Measurements from ENCODE around the gene MLXIPL.

Gene MLXIPL

GRCh38 chr7:73578342-73579128 lies 45.8 kb downstream of the MLXIPL start, which contains the start of gene TBL2:
TBL2 (minus strand) TSS chr7:73578579; CDS start chr7:73578549, 30 bp downstream.
- Histone ChIP-seq H3K4me1 (no peaks in the 10 kb centered on the region), H3K27me3 (no peaks in the 10 kb centered on the region), H3K36me3 (peaks cover 15% of the 10 kb centered on the region), H3K4me3 (ENCODE audit: low read depth, low read length) (peak within 1 kb of the TSS; percentile 95), H3K9me3 (no peaks in the 10 kb centered on the region)
- TF ChIP-seq CTCF (IDR thresholded peaks at IDR 0.05; ENCODE audit: low read depth, low read length): no peak
- peak; percentile 100 for DNase-seq

GRCh38 chr7:73577627-73578341 lies 46.5 kb downstream of the MLXIPL start:
- Histone ChIP-seq H3K27me3 (no peaks in the 10 kb centered on the region), H3K36me3 (peaks cover 22% of the 10 kb centered on the region), H3K9me3 (no peaks in the 10 kb centered on the region), H3K4me3 (ENCODE audit: low read depth, low read length) (peak overlapping the region; percentile 95), H3K4me1 (no peaks in the 10 kb centered on the region)
- DNase-seq: no peak
- no peak for TF ChIP-seq CTCF (IDR thresholded peaks at IDR 0.05; ENCODE audit: low read depth, low read length)

GRCh38 chr7:73573791-73574190 lies 50.5 kb downstream of the MLXIPL start:
- TF ChIP-seq CTCF (IDR thresholded peaks at IDR 0.05; ENCODE audit: low read depth, low read length): no peak
- H3K4me1 ChIP-seq: no peaks in the 10 kb centered on the region
- DNase-seq: no peak
- no peaks in the 10 kb centered on the region for H3K27me3 ChIP-seq
- H3K4me3 ChIP-seq (ENCODE audit: low read depth, low read length): no peak overlapping the region
- H3K36me3 ChIP-seq: peaks cover 53% of the 10 kb centered on the region
- no peaks in the 10 kb centered on the region for H3K9me3 ChIP-seq

GRCh38 chr7:73573276-73573675 lies 51.0 kb downstream of the MLXIPL start:
- no peak for DNase-seq
- H3K27me3 ChIP-seq: no peaks in the 10 kb centered on the region
- H3K36me3 ChIP-seq: peaks cover 53% of the 10 kb centered on the region
- H3K4me3 ChIP-seq (ENCODE audit: low read depth, low read length): no peak overlapping the region
- no peaks in the 10 kb centered on the region for H3K4me1 ChIP-seq
- H3K9me3 ChIP-seq: no peaks in the 10 kb centered on the region
- no peak for TF ChIP-seq CTCF (IDR thresholded peaks at IDR 0.05; ENCODE audit: low read depth, low read length)

GRCh38 chr7:73572767-73573186 lies 51.5 kb downstream of the MLXIPL start:
- Histone ChIP-seq H3K36me3 (peaks cover 53% of the 10 kb centered on the region), H3K9me3 (no peaks in the 10 kb centered on the region), H3K27me3 (no peaks in the 10 kb centered on the region), H3K4me3 (ENCODE audit: low read depth, low read length) (no peak overlapping the region), H3K4me1 (no peaks in the 10 kb centered on the region)
- no peak for TF ChIP-seq CTCF (IDR thresholded peaks at IDR 0.05; ENCODE audit: low read depth, low read length)
- no peak for DNase-seq

GRCh38 chr7:73570977-73571376 lies 53.3 kb downstream of the MLXIPL start:
- Histone ChIP-seq H3K4me3 (ENCODE audit: low read depth, low read length) (no peak overlapping the region), H3K4me1 (no peaks in the 10 kb centered on the region), H3K9me3 (no peaks in the 10 kb centered on the region), H3K27me3 (no peaks in the 10 kb centered on the region), H3K36me3 (peaks cover 48% of the 10 kb centered on the region)
- DNase-seq: no peak
- no peak for TF ChIP-seq CTCF (IDR thresholded peaks at IDR 0.05; ENCODE audit: low read depth, low read length)
